NB4 (cell line): ENCODE data around the gene DIP2C.

Experiments used
- DNase-seq: peaks from one replicate; pipeline ENCODE4 v3.0.0; 2010; ENCODE audit warnings: low read depth
- H3K4me3 ChIP-seq: one replicate; pipeline ENCODE4 v1.5.1; 2011; ENCODE audit warnings: mild to moderate bottlenecking, low read depth, low read length, moderate library complexity
- CTCF ChIP-seq: IDR thresholded peaks from one replicate; pipeline ENCODE4 v1.5.1; 2012; ENCODE audit warnings: low read depth, low read length
- MAX ChIP-seq: IDR thresholded peaks from 2 replicates; pipeline ENCODE4 v1.6.1; 2011; ENCODE audit warnings: low read depth, low read length
- MYC ChIP-seq: IDR thresholded peaks from 2 replicates; pipeline ENCODE4 v1.6.1; 2011; ENCODE audit warnings: low read depth, low read length
- POLR2A ChIP-seq: IDR thresholded peaks from 2 replicates; pipeline ENCODE4 v1.6.1; 2011; ENCODE audit warnings: mild to moderate bottlenecking; ENCODE audit not compliant: insufficient read length; ENCODE audit errors: extremely low read depth

DIP2C gene

GRCh38 chr10:639001-639750 is 50.3 kb downstream of the DIP2C start:
- no peak overlapping the region for H3K4me3 ChIP-seq
- TF ChIP-seq MAX = no peak
- TF ChIP-seq MYC = no peak
- no peak for TF ChIP-seq CTCF
- TF ChIP-seq POLR2A = no peak
- DNase-seq = no peak

- DNase-seq = no peak
- H3K4me3 ChIP-seq = no peak overlapping the region
- TF ChIP-seq MYC (no peak), MAX (no peak), CTCF (no peak), POLR2A (no peak)
These were observed 51.7 kb downstream of the DIP2C start for GRCh38 chr10:637771-638195.

GRCh38 chr10:637221-637620 is 52.2 kb downstream of the DIP2C start:
- TF ChIP-seq POLR2A (no peak), MAX (no peak), MYC (no peak), CTCF (no peak)
- DNase-seq = no peak
- H3K4me3 ChIP-seq = no peak overlapping the region

GRCh38 chr10:636769-637168 is 52.7 kb downstream of the DIP2C start:
- TF ChIP-seq MYC (no peak), POLR2A (no peak), MAX (no peak), CTCF (no peak)
- no peak for DNase-seq
- no peak overlapping the region for H3K4me3 ChIP-seq

GRCh38 chr10:636016-636730 is 53.3 kb downstream of the DIP2C start:
- H3K4me3 ChIP-seq = no peak overlapping the region
- TF ChIP-seq MYC (no peak), POLR2A (no peak), MAX (no peak), CTCF (no peak)
- no peak for DNase-seq
